Fibroblast of lung (primary cell): ENCODE results near the gene ANKRD44. TPM values are rescaled to one million over a fixed set of nuclear protein-coding genes. Genes with fewer than 3 reads are reported as not detected.

ENCODE experiments used
- DNase-seq, 2 donors: peaks; one replicate each; pipeline versions ENCODE4 v3.0.0 to v3.0.0-alpha.2; 2010; ENCODE audit warnings: low read depth in 2 of 2
- H2AFZ ChIP-seq: 2 replicates; pipeline ENCODE4 v1.5.1; 2012; ENCODE audit warnings: low read length, control low read depth, inconsistent platforms
- H3K27ac ChIP-seq: 2 replicates; pipeline ENCODE4 v1.5.1; 2011; ENCODE audit warnings: low read length, control low read depth; ENCODE audit not compliant: insufficient read depth
- H3K27me3 ChIP-seq: 2 replicates; pipeline ENCODE4 v1.5.1; 2011; ENCODE audit warnings: mild to moderate bottlenecking, low read length; ENCODE audit not compliant: control insufficient read depth, insufficient read depth
- H3K36me3 ChIP-seq: 2 replicates; pipeline ENCODE4 v1.5.1; 2011; ENCODE audit warnings: low read length; ENCODE audit not compliant: control insufficient read depth, insufficient read depth
- H3K4me1 ChIP-seq: 2 replicates; pipeline ENCODE4 v1.5.1; 2011; ENCODE audit warnings: low read length; ENCODE audit not compliant: control insufficient read depth, insufficient read depth; ENCODE audit errors: extremely low read depth
- H3K4me2 ChIP-seq: 2 replicates; pipeline ENCODE4 v1.5.1; 2011; ENCODE audit warnings: low read length, control low read depth; ENCODE audit not compliant: insufficient read depth; ENCODE audit errors: extremely low read depth
- H3K4me3 ChIP-seq, 4 experiments: fragments of 200-600 bp in 1 of 4; sonication (generic) in 1 of 4; replicated peaks in 1 of 4; 2 replicates each; pipeline ENCODE4 v1.5.1; 2011 to 2016; ENCODE audit warnings: low read length in 4 of 4, low read depth in 3 of 4, mild to moderate bottlenecking in 3 of 4, control low read depth in 2 of 4, inconsistent platforms in 1 of 4, mixed read lengths in 1 of 4; ENCODE audit not compliant: insufficient read depth in 1 of 4; ENCODE audit errors: control extremely low read depth in 1 of 4
- H3K79me2 ChIP-seq: 2 replicates; pipeline ENCODE4 v1.5.1; 2012; ENCODE audit warnings: mild to moderate bottlenecking, low read length, inconsistent platforms; ENCODE audit not compliant: control insufficient read depth, insufficient read depth
- H3K9ac ChIP-seq: 2 replicates; pipeline ENCODE4 v1.5.1; 2011; ENCODE audit warnings: mild to moderate bottlenecking, low read length, control low read depth; ENCODE audit not compliant: insufficient read depth
- H3K9me3 ChIP-seq: 2 replicates; pipeline ENCODE4 v1.5.1; 2012; ENCODE audit warnings: low read depth, low read length; ENCODE audit not compliant: control insufficient read depth, insufficient read depth
- H4K20me1 ChIP-seq: 2 replicates; pipeline ENCODE4 v1.5.1; 2011; ENCODE audit warnings: low read length; ENCODE audit not compliant: control insufficient read depth, insufficient read depth; ENCODE audit errors: extremely low read depth
- CTCF ChIP-seq, 2 donors: IDR thresholded peaks in 1 of 2; conservative IDR thresholded peaks in 1 of 2; 1 replicate in 1 of 2; 2 replicates in 1 of 2; pipeline ENCODE4 v1.5.1; 2011 to 2012; ENCODE audit warnings: low read length in 2 of 2, control low read depth in 1 of 2, inconsistent platforms in 1 of 2, low read depth in 1 of 2, mild to moderate bottlenecking in 1 of 2
- EZH2 ChIP-seq: IDR thresholded peaks from 2 replicates; pipeline ENCODE4 v1.5.1; 2012; ENCODE audit warnings: low read length, control low read depth, mild to moderate bottlenecking; ENCODE audit errors: missing control alignments
- polyA plus RNA-seq, 2 donors: library from polyadenylated mRNA; depleted of rRNA in 1 of 2; stranded (reverse) in 1 of 2; unstranded in 1 of 2; fragments of >200 nt; gene quantifications; 2 replicates each; pipeline ENCODE4 v1.2.1, GENCODE V29; 2011 to 2012; ENCODE audit warnings: missing spikeins in 1 of 2
- total RNA-seq: library from RNA; depleted of rRNA; stranded (reverse); fragments of >200 nt; gene quantifications from 2 replicates; pipeline ENCODE4 v1.2.1, GENCODE V29; 2014

ANKRD44 gene
- total and polyA plus RNA-seq, 2 donors (not counting 1 experiment from before 2014, with no cell fraction given) = 7.6 to 9.7 TPM

GRCh38 chr2:197211881-197212342, 98.7 kb downstream of the ANKRD44 start:
- no peak overlapping the region for H3K4me3 ChIP-seq
- no peaks in the 10 kb centered on the region for H3K27me3 ChIP-seq
- no peaks in the 10 kb centered on the region for H4K20me1 ChIP-seq
- no peak overlapping the region for H3K9ac ChIP-seq
- no peaks in the 10 kb centered on the region for H3K36me3 ChIP-seq
- TF ChIP-seq CTCF (conservative IDR thresholded peaks at IDR 0.05 in 1 of 2, IDR thresholded peaks at IDR 0.05 in 1 of 2; ENCODE audit: low read depth in 1 of 2, low read length in 2 of 2) (no peak), EZH2 (no peak)
- H3K27ac ChIP-seq = no peak overlapping the region
- no peaks in the 10 kb centered on the region for H3K9me3 ChIP-seq
- H2AFZ ChIP-seq = no peak overlapping the region
- H3K4me1 ChIP-seq = peaks cover 3% of the 10 kb centered on the region
- no peak for DNase-seq
- H3K4me2 ChIP-seq = no peak overlapping the region
- no peaks in the 10 kb centered on the region for H3K79me2 ChIP-seq

- no peak overlapping the region for H3K4me3 ChIP-seq
- H2AFZ ChIP-seq = no peak overlapping the region
- no peak overlapping the region for H3K27ac ChIP-seq
- no peaks in the 10 kb centered on the region for H3K79me2 ChIP-seq
- no peak overlapping the region for H3K9ac ChIP-seq
- H3K9me3 ChIP-seq = no peaks in the 10 kb centered on the region
- no peak overlapping the region for H3K4me2 ChIP-seq
- H3K27me3 ChIP-seq = no peaks in the 10 kb centered on the region
- H4K20me1 ChIP-seq = no peaks in the 10 kb centered on the region
- H3K4me1 ChIP-seq = no peaks in the 10 kb centered on the region
- H3K36me3 ChIP-seq = no peaks in the 10 kb centered on the region
- DNase-seq = no peak
- TF ChIP-seq EZH2 = no peak
- no peak for TF ChIP-seq CTCF (conservative IDR thresholded peaks at IDR 0.05 in 1 of 2, IDR thresholded peaks at IDR 0.05 in 1 of 2; ENCODE audit: low read depth in 1 of 2, low read length in 2 of 2)
These were observed 100.2 kb downstream of the ANKRD44 start for GRCh38 chr2:197210430-197210829.

GRCh38 chr2:197209742-197210408, 100.7 kb downstream of the ANKRD44 start:
- Histone ChIP-seq H4K20me1 (no peaks in the 10 kb centered on the region), H3K4me2 (no peak overlapping the region), H3K27me3 (no peaks in the 10 kb centered on the region), H3K9ac (no peak overlapping the region), H3K4me1 (no peaks in the 10 kb centered on the region), H2AFZ (no peak overlapping the region), H3K36me3 (no peaks in the 10 kb centered on the region), H3K9me3 (no peaks in the 10 kb centered on the region), H3K27ac (no peak overlapping the region), H3K4me3 (no peak overlapping the region), H3K79me2 (no peaks in the 10 kb centered on the region)
- DNase-seq = peak in 1 of 2 donors; percentile 88
- TF ChIP-seq CTCF (conservative IDR thresholded peaks at IDR 0.05 in 1 of 2, IDR thresholded peaks at IDR 0.05 in 1 of 2; ENCODE audit: low read depth in 1 of 2, low read length in 2 of 2) (no peak), EZH2 (no peak)
